ENCODE data around the gene SLC35F6.
"Not testable (repeated sequence)": the region's sequence is repeated elsewhere in the genome, so short reads cannot be mapped to it uniquely, and the experiment has no call there.

The SLC35F6 gene

GRCh38 chr2:26786207-26787028, 22.3 kb downstream of the SLC35F6 start:
- no peak for DNase-seq

- DNase-seq: no peak
Measured at GRCh38 chr2:26792720-26793119, 28.6 kb downstream of the SLC35F6 start.

- no peak for DNase-seq
Measured at GRCh38 chr2:26793518-26793917, 29.4 kb downstream of the SLC35F6 start.

- DNase-seq: not testable (repeated sequence)
Measured at GRCh38 chr2:26795135-26795534, 31.1 kb downstream of the SLC35F6 start.

- DNase-seq: no peak
Measured at GRCh38 chr2:26801328-26801727, 37.2 kb downstream of the SLC35F6 start.

- no peak for DNase-seq
Measured at GRCh38 chr2:26801796-26802195, 37.7 kb downstream of the SLC35F6 start.

- DNase-seq: no peak
Measured at GRCh38 chr2:26805241-26805676, 41.2 kb downstream of the SLC35F6 start.

- peak; percentile 9 for DNase-seq
Measured at GRCh38 chr2:26807788-26808460, 43.8 kb downstream of the SLC35F6 start.

GRCh38 chr2:26809211-26809610, 45.1 kb downstream of the SLC35F6 start:
- DNase-seq: no peak

- no peak for DNase-seq
Measured at GRCh38 chr2:26809876-26810577, 45.9 kb downstream of the SLC35F6 start.

GRCh38 chr2:26811261-26811660, 47.2 kb downstream of the SLC35F6 start:
- no peak for DNase-seq

- no peak for DNase-seq
Measured at GRCh38 chr2:26811791-26812694, 48.0 kb downstream of the SLC35F6 start.

GRCh38 chr2:26812731-26813130, 48.6 kb downstream of the SLC35F6 start:
- no peak for DNase-seq

GRCh38 chr2:26814072-26814765, 50.1 kb downstream of the SLC35F6 start:
- DNase-seq: not testable (repeated sequence)

GRCh38 chr2:26816893-26817292, 52.8 kb downstream of the SLC35F6 start:
- DNase-seq: no peak

GRCh38 chr2:26818255-26818654, 54.2 kb downstream of the SLC35F6 start:
- no peak for DNase-seq

- DNase-seq: no peak
Measured at GRCh38 chr2:26818972-26819371, 54.9 kb downstream of the SLC35F6 start.

GRCh38 chr2:26820932-26821331, 56.8 kb downstream of the SLC35F6 start:
- DNase-seq: no peak

- no peak for DNase-seq
Measured at GRCh38 chr2:26822877-26823276, 58.8 kb downstream of the SLC35F6 start.

Data from COR-L47 (cell line).